NCI-H1694 (cell line): ENCODE data around the gene RHNO1.

ENCODE experiments used
- DNase-seq: peaks from one replicate; lab custom pipeline; 2025; lab: John Stamatoyannopoulos, UW

Gene RHNO1

GRCh38 chr12:2877047-2877952 is at the start of gene RHNO1, which contains the start of gene FOXM1:
Gene RHNO1, plus strand, starts transcription at chr12:2877223. Its CDS starts 8,144 bp downstream, at chr12:2885367.
Gene FOXM1, minus strand, starts transcription at chr12:2877174. Its CDS starts 2,696 bp downstream, at chr12:2874478.
- DNase-seq = peak; percentile 84

GRCh38 chr12:2829275-2829674 is 47.7 kb upstream of the RHNO1 start:
- no peak for DNase-seq

- no peak for DNase-seq
Measured at GRCh38 chr12:2832550-2833127, 44.4 kb upstream of the RHNO1 start.

GRCh38 chr12:2833327-2833726 is 43.7 kb upstream of the RHNO1 start:
- DNase-seq = no peak

GRCh38 chr12:2833810-2834209 is 43.2 kb upstream of the RHNO1 start:
- DNase-seq = no peak

- peak; percentile 70 for DNase-seq
Measured at GRCh38 chr12:2834581-2835491, 42.2 kb upstream of the RHNO1 start, which contains the start of gene NRIP2. Gene NRIP2, minus strand, starts transcription at chr12:2835035. Its CDS starts 52 bp downstream, at chr12:2834983.

GRCh38 chr12:2835691-2836403 is 41.2 kb upstream of the RHNO1 start:
- DNase-seq = no peak

- DNase-seq = no peak
Measured at GRCh38 chr12:2836574-2836973, 40.4 kb upstream of the RHNO1 start.

- DNase-seq = peak; percentile 70
Measured at GRCh38 chr12:2841056-2841650, 35.9 kb upstream of the RHNO1 start.

GRCh38 chr12:2842948-2843347 is 34.1 kb upstream of the RHNO1 start:
- no peak for DNase-seq

- no peak for DNase-seq
Measured at GRCh38 chr12:2844786-2845185, 32.2 kb upstream of the RHNO1 start.

- DNase-seq = no peak
Measured at GRCh38 chr12:2845280-2845679, 31.7 kb upstream of the RHNO1 start.

GRCh38 chr12:2851931-2852330 is 25.1 kb upstream of the RHNO1 start:
- DNase-seq = no peak

- peak; percentile 88 for DNase-seq
Measured at GRCh38 chr12:2853626-2854025, 23.4 kb upstream of the RHNO1 start.

GRCh38 chr12:2854669-2855453 is 22.2 kb upstream of the RHNO1 start:
- no peak for DNase-seq

GRCh38 chr12:2855546-2855945 is 21.5 kb upstream of the RHNO1 start:
- no peak for DNase-seq

- DNase-seq = no peak
Measured at GRCh38 chr12:2856051-2856450, 21.0 kb upstream of the RHNO1 start.

GRCh38 chr12:2857021-2857431 is 20.0 kb upstream of the RHNO1 start, which contains the start of gene TEX52:
Gene TEX52, minus strand, starts transcription at chr12:2857039. Its CDS starts 13 bp downstream, at chr12:2857026.
- no peak for DNase-seq

GRCh38 chr12:2857576-2857975 is 19.4 kb upstream of the RHNO1 start:
- DNase-seq = no peak

GRCh38 chr12:2858334-2858733 is 18.7 kb upstream of the RHNO1 start:
- DNase-seq = no peak
